WTC11 (cell line): ENCODE data around the gene ERFL. TPM values are rescaled to one million over a fixed set of nuclear protein-coding genes. Genes with fewer than 3 reads are reported as not detected.

Experiments used
- ATAC-seq: fragments of 200-7000 bp; cut with Tn5 transposase; 2 replicates; pipeline ENCODE4 v1.10.0; 2021; ENCODE audit warnings: mild to moderate bottlenecking, moderate library complexity
- CTCF ChIA-PET: fragments of 300-600 bp; sonication (Branson Sonifier 250); formaldehyde crosslinking; loops from one replicate; lab custom pipeline; 2021; ENCODE audit warnings: antibody characterized with exemption; lab: Charles Lee
- POLR2A ChIA-PET: fragments of 350-600 bp; sonication (Branson Sonifier 250); formaldehyde crosslinking; loops from one replicate; lab custom pipeline; 2021; ENCODE audit warnings: antibody characterized with exemption; lab: Charles Lee
- DNase-seq: peaks from one replicate; pipeline ENCODE4 v3.0.0; 2021; ENCODE audit warnings: low spot score
- H3K27ac Mint-ChIP-seq: 2 replicates; pipeline ENCODE4 v1.8.0; 2021; ENCODE audit warnings: mixed read lengths
- H3K27me3 Mint-ChIP-seq: 2 replicates; pipeline ENCODE4 v1.8.0; 2021; ENCODE audit warnings: low read depth, mild to moderate bottlenecking, moderate library complexity, mixed read lengths
- H3K36me3 Mint-ChIP-seq: 2 replicates; pipeline ENCODE4 v1.8.0; 2021; ENCODE audit warnings: mixed read lengths
- H3K4me1 Mint-ChIP-seq: 2 replicates; pipeline ENCODE4 v1.8.0; 2022; ENCODE audit warnings: mixed read lengths
- H3K4me3 Mint-ChIP-seq: 2 replicates; pipeline ENCODE4 v1.8.0; 2021; ENCODE audit warnings: mild to moderate bottlenecking, moderate library complexity, mixed read lengths
- H3K9me3 Mint-ChIP-seq: 2 replicates; pipeline ENCODE4 v1.8.0; 2021; ENCODE audit warnings: mixed read lengths
- ATF3 ChIP-seq: sonication (generic); formaldehyde crosslinking; conservative IDR thresholded peaks from 2 replicates; pipeline ENCODE4 v1.8.1; 2022; ENCODE audit warnings: mild to moderate bottlenecking, missing genetic modification reagents
- CREB1 ChIP-seq: sonication (generic); formaldehyde crosslinking; IDR thresholded peaks from 2 replicates; pipeline ENCODE4 v1.8.0; 2023; ENCODE audit warnings: mild to moderate bottlenecking, missing genetic modification reagents
- ERG ChIP-seq: fragments of 250-450 bp; sonication (Bioruptor Pico); IDR thresholded peaks from 2 replicates; pipeline ENCODE4 v1.8.0; 2021; ENCODE audit warnings: mild to moderate bottlenecking
- FOXP4 ChIP-seq: sonication (generic); formaldehyde crosslinking; IDR thresholded peaks from 2 replicates; pipeline ENCODE4 v1.8.0; 2022; ENCODE audit warnings: mild to moderate bottlenecking, missing genetic modification reagents
- GABPB1 ChIP-seq: sonication (generic); formaldehyde crosslinking; IDR thresholded peaks from 2 replicates; pipeline ENCODE4 v1.8.1; 2023; ENCODE audit warnings: mild to moderate bottlenecking, missing genetic modification reagents
- IRF2 ChIP-seq: sonication (generic); formaldehyde crosslinking; IDR thresholded peaks from 2 replicates; pipeline ENCODE4 v1.8.0; 2022; ENCODE audit warnings: low read depth, missing genetic modification reagents, borderline replicate concordance
- JAZF1 ChIP-seq: fragments of 250-450 bp; sonication (Bioruptor Pico); IDR thresholded peaks from 2 replicates; pipeline ENCODE4 v1.9.0; 2021; ENCODE audit warnings: moderate library complexity, mild to moderate bottlenecking, inconsistent platforms
- JUN ChIP-seq: sonication (generic); formaldehyde crosslinking; IDR thresholded peaks from 2 replicates; pipeline ENCODE4 v1.8.0; 2023; ENCODE audit warnings: mild to moderate bottlenecking, missing genetic modification reagents
- MYBL2 ChIP-seq: sonication (generic); formaldehyde crosslinking; IDR thresholded peaks from 2 replicates; pipeline ENCODE4 v1.8.1; 2023; ENCODE audit warnings: mild to moderate bottlenecking, moderate library complexity, missing genetic modification reagents
- PRDM15 ChIP-seq: sonication (generic); formaldehyde crosslinking; IDR thresholded peaks from 2 replicates; pipeline ENCODE4 v1.8.0; 2022; ENCODE audit warnings: missing genetic modification reagents
- PREB ChIP-seq: sonication (generic); formaldehyde crosslinking; IDR thresholded peaks from 2 replicates; pipeline ENCODE4 v1.8.1; 2022; ENCODE audit warnings: mild to moderate bottlenecking, missing genetic modification reagents, moderate library complexity, borderline replicate concordance
- USF2 ChIP-seq: sonication (generic); formaldehyde crosslinking; IDR thresholded peaks from 2 replicates; pipeline ENCODE4 v1.8.1; 2023; ENCODE audit warnings: mild to moderate bottlenecking, missing genetic modification reagents, moderate library complexity
- ZBTB21 ChIP-seq: sonication (generic); formaldehyde crosslinking; IDR thresholded peaks from 2 replicates; pipeline ENCODE4 v1.8.1; 2023; ENCODE audit warnings: mild to moderate bottlenecking, missing genetic modification reagents, borderline replicate concordance
- ZMAT4 ChIP-seq: fragments of 250-450 bp; sonication (Bioruptor Pico); IDR thresholded peaks from 2 replicates; pipeline ENCODE4 v1.9.0; 2021; ENCODE audit warnings: mild to moderate bottlenecking
- ZNF219 ChIP-seq: sonication (generic); formaldehyde crosslinking; IDR thresholded peaks from 2 replicates; pipeline ENCODE4 v1.8.0; 2023; ENCODE audit warnings: missing genetic modification reagents, mild to moderate bottlenecking, borderline replicate concordance
- ZNF396 ChIP-seq: fragments of 250-450 bp; sonication (Bioruptor Pico); IDR thresholded peaks from 2 replicates; pipeline ENCODE4 v1.8.0; 2021; ENCODE audit warnings: mild to moderate bottlenecking, moderate library complexity, borderline replicate concordance
- total RNA-seq: library from RNA; stranded (reverse); gene quantifications from 3 replicates; pipeline ENCODE4 v1.2.3, GENCODE V29; 2021

The ERFL gene
- total RNA-seq, 1 experiment from 2014 or later, result 0.31 TPM

GRCh38 chr19:41968751-41969595 lies 40.7 kb upstream of the ERFL start:
- ATAC-seq (no peak), DNase-seq (no peak)
- no peak overlapping the region for H3K4me3 Mint-ChIP-seq
- TF ChIP-seq CREB1 (CRISPR knock-in tag) (no peak), FOXP4 (CRISPR knock-in tag) (no peak), GABPB1 (CRISPR knock-in tag) (no peak), ZNF219 (CRISPR knock-in tag) (no peak), JAZF1 (CRISPR knock-in tag) (no peak), ZBTB21 (CRISPR knock-in tag) (no peak), ZNF396 (CRISPR knock-in tag) (no peak), PREB (no peak), PRDM15 (CRISPR knock-in tag) (no peak), ZMAT4 (CRISPR knock-in tag) (no peak), ERG (CRISPR knock-in tag) (no peak), JUN (CRISPR knock-in tag) (no peak), ATF3 (CRISPR knock-in tag) (no peak), MYBL2 (no peak), IRF2 (CRISPR knock-in tag) (no peak), USF2 (CRISPR knock-in tag) (no peak)
- ChIA-PET POLR2A (no interaction called here), CTCF (no interaction called here)
- no peaks in the 10 kb centered on the region for H3K27me3 Mint-ChIP-seq
- H3K27ac Mint-ChIP-seq, result no peak overlapping the region; the same call in 1 of the 2 replicates
- H3K36me3 Mint-ChIP-seq, result peaks cover 8% of the 10 kb centered on the region
- no peaks in the 10 kb centered on the region for H3K9me3 Mint-ChIP-seq
- no peaks in the 10 kb centered on the region for H3K4me1 Mint-ChIP-seq
